Neural crest cell (in vitro differentiated cells): ENCODE measurements around the gene GPR152. TPM values are rescaled to one million over a fixed set of nuclear protein-coding genes. Genes with fewer than 3 reads are reported as not detected.

Experiments used
- DNase-seq: peaks from one replicate; pipeline ENCODE4 v3.0.0; 2021; ENCODE audit warnings: low read depth, mixed read lengths, low spot score
- H3K27ac Mint-ChIP-seq: one replicate; pipeline ENCODE4 v1.8.0; 2021; ENCODE audit warnings: mild to moderate bottlenecking, mixed read lengths; ENCODE audit not compliant: unreplicated experiment
- H3K27me3 Mint-ChIP-seq: 2 replicates; pipeline ENCODE4 v1.8.0; 2021; ENCODE audit warnings: low read depth, mild to moderate bottlenecking, mixed read lengths
- H3K36me3 Mint-ChIP-seq: 2 replicates; pipeline ENCODE4 v1.8.0; 2021; ENCODE audit warnings: low read depth, mild to moderate bottlenecking, mixed read lengths
- H3K4me1 Mint-ChIP-seq: 2 replicates; pipeline ENCODE4 v1.8.0; 2021; ENCODE audit warnings: mixed read lengths
- H3K4me3 Mint-ChIP-seq: one replicate; pipeline ENCODE4 v1.8.0; 2021; ENCODE audit warnings: mild to moderate bottlenecking, mixed read lengths
- H3K9me3 Mint-ChIP-seq: 2 replicates; pipeline ENCODE4 v1.8.0; 2021; ENCODE audit warnings: mixed read lengths
- CTCF ChIP-seq: fragments of 200-600 bp; sonication (generic); conservative IDR thresholded peaks from 2 replicates; pipeline ENCODE4 v1.5.0; 2021; ENCODE audit warnings: antibody characterized with exemption, mild to moderate bottlenecking
- total RNA-seq: library from RNA; stranded (reverse); gene quantifications from 2 replicates; pipeline ENCODE4 v1.2.1, GENCODE V29; 2021

The GPR152 gene
- total RNA-seq, 1 donor from 2014 or later: not detected

- Mint-ChIP-seq H3K4me3 (peak overlapping the region; percentile 81), H3K4me1 (peaks cover 14% of the 10 kb centered on the region), H3K27ac (no peak overlapping the region), H3K9me3 (no peaks in the 10 kb centered on the region), H3K36me3 (no peaks in the 10 kb centered on the region), H3K27me3 (peaks cover 2% of the 10 kb centered on the region)
- TF ChIP-seq CTCF: no peak
- no peak for DNase-seq
Observed at GRCh38 chr11:67463680-67464410, 11.3 kb upstream of the GPR152 start.

DNA sequence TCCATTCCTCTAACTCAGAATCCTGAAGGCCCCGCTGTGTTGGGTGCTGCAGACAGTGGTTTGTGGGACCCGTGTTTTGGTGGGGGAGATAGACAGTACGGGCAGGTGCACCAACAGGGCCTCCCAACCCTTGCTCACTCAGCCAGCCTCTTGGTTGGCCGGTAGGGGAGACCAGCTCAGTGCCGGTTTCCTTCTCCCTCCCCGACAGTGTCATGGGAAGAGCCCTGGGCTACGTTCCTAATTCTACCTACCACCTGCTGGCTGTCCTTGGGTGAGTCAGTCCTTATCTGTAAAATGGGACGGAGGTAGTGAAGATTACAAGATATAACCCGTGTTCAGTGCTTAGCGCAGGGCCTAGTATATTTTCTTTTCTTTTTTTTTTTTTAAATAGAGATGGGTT, 10.7 kb upstream of the GPR152 start:
- Mint-ChIP-seq H3K4me3 (peak overlapping the region; percentile 47), H3K27ac (no peak overlapping the region), H3K4me1 (peaks cover 10% of the 10 kb centered on the region), H3K36me3 (no peaks in the 10 kb centered on the region), H3K27me3 (peaks cover 2% of the 10 kb centered on the region), H3K9me3 (no peaks in the 10 kb centered on the region)
- DNase-seq: no peak
- TF ChIP-seq CTCF: no peak

DNA sequence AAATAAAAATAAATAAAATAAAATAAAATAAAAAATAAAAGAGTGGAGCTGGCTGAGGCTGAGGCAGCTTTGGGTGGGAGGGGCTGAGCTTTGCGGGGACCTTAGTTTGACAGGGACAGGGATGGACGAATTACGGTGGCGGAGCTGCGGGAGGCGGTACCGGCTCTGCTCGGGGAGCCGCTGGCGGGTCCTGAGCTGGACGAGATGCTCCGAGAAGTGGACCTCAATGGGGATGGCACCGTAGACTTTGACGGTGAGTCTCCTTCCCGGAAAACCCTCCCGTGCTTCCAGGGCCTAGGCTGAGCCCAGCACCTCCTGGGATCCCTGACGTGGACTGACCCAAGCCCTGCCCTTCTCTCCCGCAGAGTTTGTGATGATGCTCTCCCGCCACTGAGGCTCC, 5.7 kb upstream of the GPR152 start:
- no peak for DNase-seq
- TF ChIP-seq CTCF: no peak
- H3K4me1 Mint-ChIP-seq: no peaks in the 10 kb centered on the region
- H3K27ac Mint-ChIP-seq: no peak overlapping the region
- no peaks in the 10 kb centered on the region for H3K9me3 Mint-ChIP-seq
- H3K4me3 Mint-ChIP-seq: no peak overlapping the region
- H3K36me3 Mint-ChIP-seq: no peaks in the 10 kb centered on the region
- H3K27me3 Mint-ChIP-seq: peaks cover 2% of the 10 kb centered on the region

DNA sequence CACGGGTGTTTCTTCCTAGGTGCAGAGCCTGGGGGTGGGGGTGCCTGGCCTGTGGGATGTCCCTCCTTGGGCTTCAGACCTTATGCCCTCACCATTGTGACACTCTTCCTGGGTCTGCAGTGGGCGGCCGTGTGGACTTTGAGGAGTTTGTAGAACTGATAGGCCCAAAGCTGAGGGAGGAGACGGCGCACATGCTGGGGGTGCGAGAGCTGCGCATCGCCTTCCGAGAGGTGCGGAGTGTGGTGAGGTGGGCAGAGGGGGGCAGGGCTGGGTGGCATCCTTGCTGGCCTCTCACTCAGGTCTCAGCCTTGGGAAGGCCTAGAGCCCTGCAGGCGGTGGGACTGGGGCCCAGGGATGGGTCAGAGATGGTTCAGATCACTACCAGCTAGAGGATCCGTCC, 4.9 kb upstream of the GPR152 start:
- Mint-ChIP-seq H3K9me3 (no peaks in the 10 kb centered on the region), H3K27me3 (peaks cover 2% of the 10 kb centered on the region), H3K36me3 (no peaks in the 10 kb centered on the region), H3K4me3 (no peak overlapping the region), H3K27ac (no peak overlapping the region), H3K4me1 (no peaks in the 10 kb centered on the region)
- no peak for DNase-seq
- TF ChIP-seq CTCF: no peak

DNA sequence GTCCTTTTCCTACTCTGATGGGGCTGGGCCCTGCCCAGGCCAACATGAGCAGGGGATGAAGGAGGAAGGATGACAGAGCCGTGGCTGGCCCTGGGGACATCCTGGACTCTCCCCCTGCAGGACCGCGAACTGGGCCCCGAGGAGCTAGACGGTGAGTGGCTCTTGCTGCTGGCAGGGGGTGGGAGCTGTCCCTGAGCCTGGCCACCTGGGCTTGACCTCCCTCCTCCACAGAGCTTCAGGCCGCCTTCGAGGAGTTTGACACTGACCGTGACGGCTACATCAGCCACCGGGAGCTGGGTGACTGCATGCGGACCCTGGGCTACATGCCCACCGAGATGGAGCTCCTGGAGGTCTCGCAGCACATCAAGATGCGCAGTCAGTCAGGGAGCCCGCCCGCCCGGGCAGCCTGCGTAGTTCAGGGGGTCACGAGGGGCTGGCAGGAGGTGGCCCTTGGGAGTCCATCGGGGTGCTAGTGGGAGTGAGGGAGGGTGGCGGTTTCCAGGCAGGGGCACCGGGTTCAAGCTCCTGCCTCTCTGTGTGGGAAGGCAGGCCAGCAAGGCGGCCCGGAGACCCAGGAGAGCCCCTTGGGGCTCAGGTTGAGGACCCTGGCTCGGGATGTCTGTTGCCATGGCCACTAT, 3.7 kb upstream of the GPR152 start:
- Mint-ChIP-seq H3K4me1 (no peaks in the 10 kb centered on the region), H3K27ac (no peak overlapping the region), H3K36me3 (no peaks in the 10 kb centered on the region)

More for the DNA sequence above, 3.7 kb upstream of the GPR152 start:
- Mint-ChIP-seq H3K9me3 (no peaks in the 10 kb centered on the region), H3K27me3 (peaks cover 2% of the 10 kb centered on the region), H3K4me3 (no peak overlapping the region)
- DNase-seq: no peak
- TF ChIP-seq CTCF: no peak
